Activated CD4-positive, alpha-beta T cell treated with anti-CD3 and anti-CD28 coated beads, Interleukin-2, amount 50 U/mL, for 48 hours (primary cell): ENCODE measurements around the gene CD320.
"Not testable (repeated sequence)": the region's sequence is repeated elsewhere in the genome, so short reads cannot be mapped to it uniquely, and the experiment has no call there.

Source experiments
- DNase-seq, 2 experiments: peaks; one replicate each; pipeline ENCODE4 v3.0.0-alpha.2; 2020

The CD320 gene

DNA sequence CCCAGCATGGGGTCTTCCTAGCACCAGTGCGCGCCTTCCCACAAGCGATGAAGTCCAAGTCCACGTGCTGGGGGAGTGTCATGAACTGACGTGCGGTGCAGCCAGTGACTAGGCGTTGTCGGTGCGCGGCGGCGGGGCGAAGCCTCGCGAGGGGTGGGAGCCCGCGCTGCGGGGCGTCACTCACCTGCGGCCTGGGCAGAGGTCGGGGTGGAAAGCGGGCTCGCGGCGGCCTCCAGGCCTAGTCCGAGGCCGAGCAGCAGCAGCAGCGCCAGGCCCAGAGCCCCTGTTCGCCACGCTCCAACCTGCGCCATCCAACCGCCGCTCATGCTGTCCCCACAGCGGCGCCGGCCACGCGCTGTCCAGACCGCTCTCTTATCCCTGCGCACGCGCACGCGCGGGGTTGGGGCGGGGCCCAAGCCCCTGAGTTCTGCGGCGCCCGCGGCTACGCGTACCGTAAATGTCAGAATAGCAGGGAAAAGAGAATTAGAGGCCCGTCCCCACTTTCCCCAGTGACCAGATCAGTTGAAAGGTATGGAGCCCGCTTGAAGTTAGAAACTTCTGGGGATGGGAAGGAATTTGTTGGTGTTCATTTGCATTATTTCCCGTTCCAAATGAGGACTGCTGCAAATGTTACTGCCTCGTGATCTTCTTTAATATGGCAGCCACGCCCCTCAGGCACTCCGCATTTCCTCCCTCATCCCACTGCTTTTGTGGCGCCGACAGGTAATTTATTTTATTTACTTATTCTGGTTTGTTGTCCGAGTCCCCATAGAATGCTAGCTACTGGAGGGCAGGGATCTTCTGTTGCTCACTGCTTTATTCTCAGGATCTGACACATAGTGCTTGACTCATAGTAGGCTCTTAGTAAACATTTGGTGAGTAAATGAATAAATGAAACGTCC is at the start of gene CD320:
TSS of gene CD320 (minus strand) at position 394 of the 902 bp plus-strand sequence. CDS start at position 326, 68 bp downstream.
- DNase-seq, result peak; percentile 86 to 90

- DNase-seq, result no peak
Observed at GRCh38 chr19:8357007-8357521, 48.9 kb upstream of the CD320 start.

DNA sequence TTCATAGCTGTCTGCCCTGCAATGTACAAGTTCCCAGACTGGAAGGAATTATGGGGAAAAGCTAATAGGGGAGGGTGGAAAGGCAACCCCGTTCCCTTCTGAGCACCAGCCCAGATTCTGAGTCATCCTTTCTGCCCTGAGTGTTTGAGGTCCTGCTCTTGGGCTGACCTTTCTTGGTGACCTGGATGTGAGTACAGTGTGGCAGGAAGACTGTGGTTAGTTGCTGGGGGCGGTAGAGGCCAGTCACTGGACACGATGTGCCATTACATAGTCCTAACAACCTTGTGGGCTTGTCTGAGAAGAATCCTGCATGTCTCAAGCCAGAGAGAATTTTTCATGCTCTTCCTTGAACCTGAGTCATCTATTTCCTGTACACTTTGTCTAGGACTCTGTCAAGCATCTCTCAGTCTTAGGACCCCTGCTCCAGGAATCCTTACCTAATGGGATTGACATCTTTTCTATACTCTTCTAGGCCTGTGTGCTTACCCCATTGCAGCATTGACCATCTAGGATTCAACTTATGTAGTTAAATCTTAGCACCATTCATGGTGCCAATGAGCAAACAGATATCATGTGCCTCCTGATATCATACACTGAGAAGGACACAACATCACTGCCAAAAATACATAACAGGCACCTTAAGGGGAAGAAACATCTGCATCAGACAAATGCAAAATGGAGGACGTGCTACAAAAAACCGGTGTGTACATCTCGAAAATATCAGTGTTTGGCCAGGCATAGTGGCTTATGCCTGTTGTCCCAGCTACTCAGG is 47.7 kb upstream of the CD320 start:
- no peak for DNase-seq

GRCh38 chr19:8352845-8353244 is 44.7 kb upstream of the CD320 start:
- DNase-seq, result not testable (repeated sequence)

DNA sequence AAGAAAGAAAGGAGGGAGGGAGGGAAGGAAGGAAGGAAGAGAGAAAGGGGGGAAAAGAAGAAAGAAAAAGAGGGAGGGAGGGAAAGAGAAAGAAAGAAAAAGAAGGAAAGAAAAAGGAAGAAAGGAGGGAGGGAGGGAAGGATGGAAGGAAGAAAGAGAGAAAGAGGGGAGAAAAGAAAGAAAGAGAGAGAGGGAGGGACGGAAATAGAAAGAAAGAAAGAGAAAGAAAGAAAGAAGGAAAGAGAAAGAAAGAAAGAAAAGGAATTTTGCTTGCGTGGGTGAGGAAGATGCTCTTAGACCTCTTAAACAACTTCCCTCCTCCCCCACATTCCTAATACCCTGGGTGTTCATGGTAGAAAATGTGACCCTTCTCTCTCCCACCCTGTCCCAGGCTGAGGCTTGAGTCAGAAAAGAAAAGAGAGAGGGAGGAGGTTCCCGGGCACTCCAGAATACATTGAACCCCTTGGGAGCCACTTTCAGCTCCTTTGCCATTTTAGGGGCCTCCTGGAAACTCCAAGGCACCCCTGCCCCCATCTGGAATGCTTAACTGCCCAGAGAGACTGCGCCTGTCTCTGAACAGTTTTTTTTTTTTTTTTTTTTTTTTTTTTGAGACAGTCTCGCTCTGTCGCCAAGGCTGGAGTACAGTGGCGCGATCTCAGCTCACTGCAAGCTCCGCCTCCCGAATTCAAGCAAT is 44.1 kb upstream of the CD320 start:
- DNase-seq, result no peak

GRCh38 chr19:8349629-8350372 is 41.6 kb upstream of the CD320 start:
- not testable (repeated sequence) for DNase-seq

DNA sequence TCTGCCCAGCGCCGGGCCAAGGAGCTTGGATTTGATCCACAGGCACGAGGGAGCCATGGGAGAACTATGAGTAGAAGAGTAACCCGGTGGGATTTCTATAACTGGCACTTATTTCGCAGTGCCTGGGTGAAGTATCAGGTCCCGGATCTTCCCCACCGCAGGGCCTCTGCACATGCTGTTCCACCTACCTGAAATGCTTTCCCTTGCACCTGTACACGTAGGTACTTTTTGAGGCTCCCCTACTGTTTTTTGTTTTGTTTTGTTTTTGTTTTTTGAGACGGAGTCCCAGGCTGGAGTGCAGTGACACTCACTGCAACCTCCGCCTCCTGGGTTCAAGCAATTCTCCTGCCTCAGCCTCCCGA is 35.3 kb upstream of the CD320 start:
- DNase-seq, result no peak

DNA sequence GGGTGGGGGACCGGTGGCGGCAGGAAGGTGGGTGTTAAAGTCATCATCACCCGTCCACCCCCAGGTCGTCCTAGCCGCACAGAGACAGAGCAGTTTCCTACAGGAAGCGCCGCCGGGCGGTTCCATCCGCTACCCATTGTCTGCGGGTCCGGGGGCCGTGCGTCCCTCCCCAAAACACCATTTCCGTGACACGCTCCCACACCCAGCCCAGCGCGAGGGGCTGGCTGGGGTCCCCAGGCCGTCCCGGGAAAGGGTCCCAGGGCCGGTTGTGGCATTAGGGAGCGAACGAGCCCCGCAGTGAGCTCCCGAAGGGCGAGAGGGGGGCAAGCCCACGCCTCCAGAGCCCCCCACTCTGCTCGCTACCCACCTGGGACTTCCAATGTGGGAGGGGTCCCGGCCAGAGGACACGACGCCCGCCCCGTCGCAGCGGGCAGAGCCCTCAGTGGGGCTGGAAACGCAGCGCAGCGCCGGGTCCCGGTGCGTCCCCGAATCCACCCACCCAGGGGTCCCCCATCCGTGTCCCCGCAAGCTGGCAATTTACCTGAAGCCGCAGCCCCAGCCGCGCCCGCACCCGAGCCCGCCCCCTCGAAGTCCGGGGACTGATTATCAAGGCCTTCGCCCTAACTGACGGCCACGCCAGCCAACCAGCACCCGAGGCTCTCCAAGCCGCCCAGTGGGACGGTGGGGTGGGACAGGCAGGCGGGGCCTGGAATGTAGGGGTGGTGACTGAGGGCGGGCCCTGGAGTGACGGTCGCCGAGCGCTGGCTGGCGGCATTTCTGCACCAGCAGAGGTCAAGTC is 34.7 kb upstream of the CD320 start, which contains the start of gene KANK3:
TSS of gene KANK3 (minus strand) at position 579 of the 799 bp plus-strand sequence. CDS start 5,434 bp downstream, outside the sequence.
- DNase-seq, result peak; percentile 95 to 96

DNA sequence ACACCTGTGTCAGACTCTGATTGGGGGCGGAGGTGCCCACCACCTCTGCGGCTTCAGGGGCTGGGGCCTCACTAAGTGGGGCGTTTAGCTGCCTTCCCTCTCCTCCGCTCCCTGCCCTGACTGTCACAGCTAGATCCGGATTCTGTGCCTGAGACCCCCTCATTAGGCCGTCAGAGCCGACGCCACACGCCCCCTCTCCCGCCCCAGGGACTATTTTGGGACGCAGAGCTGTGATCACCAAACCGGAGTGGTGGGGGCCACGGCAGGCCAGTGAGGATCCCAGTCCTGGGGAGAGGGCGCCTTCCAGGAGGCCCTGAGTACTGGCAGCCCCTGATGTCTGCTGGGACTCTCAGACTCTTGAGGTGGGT is 34.1 kb upstream of the CD320 start:
- no peak for DNase-seq

GRCh38 chr19:8341504-8341903 is 33.3 kb upstream of the CD320 start:
- DNase-seq, result not testable (repeated sequence)

- no peak for DNase-seq
Observed at GRCh38 chr19:8340341-8341096, 32.4 kb upstream of the CD320 start.

GRCh38 chr19:8338835-8339234 is 30.7 kb upstream of the CD320 start:
- DNase-seq, result no peak

DNA sequence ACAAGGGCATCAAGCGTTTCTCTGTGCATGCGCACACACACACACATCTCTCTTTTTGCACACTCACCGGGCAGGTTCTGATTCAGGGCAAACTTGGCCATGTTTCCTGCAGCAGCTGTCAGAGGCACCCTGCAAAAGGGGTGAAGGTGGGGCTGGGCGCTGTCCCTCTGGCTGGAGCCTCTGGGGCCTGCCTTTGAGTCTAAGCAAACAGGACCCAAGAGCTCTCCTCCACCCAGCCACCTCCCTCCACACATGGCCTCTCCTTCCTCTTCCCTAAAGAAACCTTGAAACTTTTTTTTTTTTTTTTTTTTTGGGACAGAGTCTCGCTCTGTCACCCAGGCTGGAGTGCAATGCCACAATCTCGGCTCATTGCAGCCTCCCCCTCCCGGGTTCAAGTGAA is 29.6 kb upstream of the CD320 start:
- DNase-seq, result no peak

DNA sequence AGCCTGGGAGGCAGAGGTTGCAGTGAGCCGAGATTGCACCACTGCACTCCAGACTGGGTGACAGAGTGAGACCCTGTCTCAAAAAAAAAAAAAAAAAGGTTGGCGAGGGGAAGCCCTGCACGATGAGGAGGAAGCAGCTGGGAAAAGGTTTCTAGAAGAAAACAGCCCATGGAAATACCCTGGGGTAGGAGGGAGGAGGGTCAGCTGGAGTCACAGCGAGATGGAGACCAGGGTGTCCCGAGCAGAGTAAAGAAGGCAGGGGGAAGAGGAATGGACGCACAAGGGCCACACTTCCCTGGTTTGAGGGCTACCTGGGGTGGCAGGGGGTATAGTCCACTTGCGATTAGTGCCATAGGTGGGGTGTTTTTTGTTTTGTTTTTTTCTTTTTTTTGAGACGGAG is 28.5 kb upstream of the CD320 start:
- no peak for DNase-seq

DNA sequence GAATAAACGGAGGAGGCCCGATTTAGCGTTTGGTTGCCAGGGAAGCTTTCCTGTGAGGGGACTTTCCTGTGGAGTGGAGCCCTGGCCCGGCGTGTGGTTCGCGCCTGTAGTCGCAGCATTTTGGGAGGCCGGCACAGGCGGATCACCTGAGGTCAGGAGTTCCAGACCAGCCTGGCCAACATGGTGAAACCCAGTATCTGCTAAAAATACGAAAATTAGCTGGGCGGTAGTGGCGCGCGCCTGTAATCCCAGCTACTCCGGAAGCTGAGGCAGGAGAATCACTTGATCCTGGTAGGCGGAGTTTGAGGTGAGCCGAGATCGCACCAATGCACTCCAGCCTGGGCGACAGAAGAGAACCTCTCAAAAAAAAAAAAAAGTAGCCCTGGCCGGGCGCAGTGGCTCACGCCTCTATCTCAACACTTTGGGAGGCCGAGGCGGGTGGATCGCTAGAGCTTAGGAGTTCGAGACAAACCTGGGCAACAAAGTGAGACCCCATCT is 28.0 kb upstream of the CD320 start:
- no peak for DNase-seq

- DNase-seq, result peak in 1 of 2 experiments; percentile 41
Observed at GRCh38 chr19:8335343-8336071, 27.3 kb upstream of the CD320 start.

DNA sequence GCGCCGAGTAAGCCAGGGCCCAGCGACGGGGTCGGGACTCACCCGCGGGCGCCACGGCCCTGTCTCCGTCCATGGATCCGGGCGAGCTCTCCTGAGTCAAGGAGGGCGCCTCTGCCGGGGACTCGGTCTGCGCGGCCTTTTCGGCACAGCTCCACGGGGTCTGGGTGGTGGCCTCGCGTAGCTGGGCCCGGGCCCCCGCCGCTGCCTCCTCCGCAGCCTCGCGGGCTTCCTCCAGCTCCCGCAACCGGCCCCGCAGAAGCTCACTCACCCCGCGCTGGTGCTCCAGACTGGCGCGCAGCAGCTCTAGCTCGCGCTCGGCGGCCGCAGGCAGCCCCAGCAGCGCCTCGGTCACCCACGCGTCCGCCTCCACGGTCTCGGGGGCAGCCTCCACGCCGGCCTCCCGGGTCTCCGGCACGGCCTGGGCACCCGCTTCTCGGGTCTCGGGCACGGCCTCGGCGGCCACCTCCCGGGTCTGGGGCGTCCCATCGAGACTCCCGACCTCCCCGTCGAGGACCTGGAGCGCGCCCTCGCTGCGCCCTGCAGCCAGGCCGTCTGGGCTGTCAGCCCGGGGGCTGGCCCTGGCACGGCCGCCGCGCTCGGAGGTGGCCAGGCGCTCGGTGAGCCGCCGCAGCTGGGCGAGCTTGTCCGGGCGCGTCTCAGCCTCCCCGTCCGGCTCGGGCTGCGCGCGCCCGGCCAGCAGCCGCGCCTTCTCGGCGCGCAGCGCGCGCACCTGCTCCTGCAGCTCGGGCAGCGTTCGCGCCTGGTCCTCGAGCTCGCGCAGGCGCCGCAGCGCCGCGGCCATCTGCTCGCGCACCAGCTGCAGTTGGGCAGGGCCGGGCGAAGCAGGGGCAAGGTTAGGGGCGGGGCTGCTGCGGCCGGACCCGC is 26.5 kb upstream of the CD320 start:
- DNase-seq, result peak; percentile 44 to 49

DNA sequence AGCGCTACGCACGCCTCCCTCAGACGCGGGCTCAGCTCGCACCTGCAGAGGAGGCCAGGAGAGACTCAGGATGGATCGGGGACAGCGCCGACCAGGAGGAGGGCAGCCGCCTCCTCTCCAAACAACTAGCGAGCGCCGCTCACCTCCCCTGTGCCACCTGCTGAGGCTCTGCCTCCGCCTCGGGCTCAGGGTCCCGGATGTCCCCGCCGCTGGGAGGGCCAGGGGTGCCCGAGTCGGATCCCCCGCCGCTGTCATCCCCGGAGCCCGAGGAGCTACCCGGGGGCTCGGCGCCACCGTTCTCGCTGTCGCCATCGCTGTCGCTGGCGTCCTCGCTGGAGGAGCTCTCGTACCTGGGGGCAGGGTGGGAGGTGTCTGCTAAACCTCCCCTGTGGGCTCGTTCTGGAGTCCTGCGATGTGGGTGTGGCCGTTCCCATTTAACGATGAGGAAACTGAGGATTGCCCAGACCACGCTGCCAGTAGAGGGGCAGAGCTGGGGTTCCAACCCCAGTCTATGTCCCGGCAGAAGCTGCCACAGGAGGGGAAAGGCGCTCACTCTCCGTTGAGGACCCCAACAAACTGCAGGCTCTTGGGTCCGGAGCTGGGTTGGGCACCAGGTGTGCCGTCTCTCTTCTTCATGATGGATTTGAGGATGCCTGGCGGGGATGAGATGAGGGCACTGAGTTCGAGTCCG is 25.8 kb upstream of the CD320 start:
- DNase-seq, result no peak
